Measurements from ENCODE around the gene RALGPS1. TPM values are rescaled to one million over a fixed set of nuclear protein-coding genes. Genes with fewer than 3 reads are reported as not detected.

The RALGPS1 gene
- total and polyA plus RNA-seq, 2 of the 8 experiments (the other 6 are each of a cell fraction or from before 2014, with no cell fraction given): 20.0 to 23.5 TPM

DNA sequence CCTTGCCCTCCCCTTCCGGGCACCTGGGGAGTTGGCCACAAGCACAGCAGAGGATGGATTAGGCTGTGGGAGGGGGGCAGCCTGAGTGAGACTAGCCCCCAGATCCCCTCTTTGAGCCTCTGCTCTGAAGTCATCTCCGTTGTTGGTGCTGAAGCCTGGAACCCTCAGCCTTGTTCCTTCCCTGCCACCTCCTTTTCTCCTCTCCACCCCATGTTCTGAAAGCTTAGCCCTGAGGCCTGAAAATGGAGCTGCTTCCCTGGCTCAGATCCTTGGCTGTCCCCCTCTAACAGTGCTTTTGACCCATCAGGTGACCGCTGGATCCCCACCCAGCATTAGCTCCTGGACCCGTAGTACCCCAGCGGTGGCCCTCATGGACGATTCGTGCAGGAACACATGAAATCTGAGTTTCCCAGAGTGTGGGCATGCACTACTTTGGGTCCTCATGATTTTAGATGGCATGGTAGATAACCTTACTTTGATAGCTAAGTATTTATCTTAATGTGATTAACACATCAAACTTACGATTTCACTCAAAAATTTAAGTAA, 229.4 kb downstream of the RALGPS1 start:
- Histone ChIP-seq H4K20me1 (replicated peaks in 1 of 2; ENCODE audit: control insufficient read depth in 1 of 2, insufficient read depth in 2 of 2, low read length in 2 of 2) (no peaks in the 10 kb centered on the region), H3K4me2 (ENCODE audit: insufficient read depth in 1 of 2, low read depth in 2 of 2, low read length in 2 of 2) (no peak overlapping the region), H3K23ac (ENCODE audit: insufficient read length) (no peak overlapping the region), H3K27ac (ENCODE audit: low read depth, low read length) (no peak overlapping the region), H3K36me3 (ENCODE audit: control insufficient read depth in 2 of 4, insufficient read depth in 4 of 4, low read length in 3 of 4) (no peaks in the 10 kb centered on the region), H2BK120ac (replicated peaks; ENCODE audit: low read depth, low read length) (no peak overlapping the region), H3K79me1 (ENCODE audit: low read depth, low read length) (no peaks in the 10 kb centered on the region), H4K8ac (ENCODE audit: extremely low read depth, insufficient read depth, low read length) (no peak overlapping the region), H3K9ac (replicated peaks in 1 of 4; ENCODE audit: extremely low read depth in 1 of 4, low read depth in 3 of 4, low read length in 3 of 4) (no peak overlapping the region), H4K5ac (ENCODE audit: insufficient read length, low read depth, low read length) (no peak overlapping the region), H3K4me3 (ENCODE audit: extremely low read depth in 1 of 4, insufficient read depth in 2 of 4, low read depth in 3 of 4, low read length in 4 of 4) (no peak overlapping the region), H3K27me3 (replicated peaks in 1 of 4; ENCODE audit: control insufficient read depth in 3 of 4, extremely low read depth in 1 of 4, insufficient read depth in 3 of 4, low read length in 3 of 4) (no peaks in the 10 kb centered on the region), H4K91ac (replicated peaks; ENCODE audit: insufficient read length, low read length) (peak overlapping the region; percentile 39), H2BK15ac (ENCODE audit: low read length) (no peak overlapping the region), H2BK12ac (ENCODE audit: low read depth, low read length) (peak overlapping the region; percentile 76; the same call in 1 of the 2 replicates), H2BK20ac (ENCODE audit: low read length) (no peak overlapping the region), H3K18ac (ENCODE audit: extremely low read depth, low read length) (no peak overlapping the region), H2BK5ac (ENCODE audit: low read depth, low read length) (no peak overlapping the region), H3K9me3 (ENCODE audit: insufficient read depth in 2 of 2, low read depth in 1 of 2, low read length in 1 of 2) (no peaks in the 10 kb centered on the region), H2AK5ac (ENCODE audit: low read depth, low read length) (no peak overlapping the region), H3K23me2 (ENCODE audit: low read depth, low read length) (no peaks in the 10 kb centered on the region), H3K56ac (replicated peaks; ENCODE audit: insufficient read length, low read depth, low read length) (no peak overlapping the region), H3K4ac (replicated peaks; ENCODE audit: insufficient read length, low read depth, low read length) (no peak overlapping the region), H3K79me2 (ENCODE audit: control insufficient read depth in 1 of 2, insufficient read depth in 2 of 2, low read length in 2 of 2) (no peaks in the 10 kb centered on the region), H3K14ac (ENCODE audit: insufficient read length) (no peak overlapping the region), H3K4me1 (replicated peaks in 1 of 4; ENCODE audit: control insufficient read depth in 3 of 4, insufficient read depth in 4 of 4, low read length in 3 of 4) (peaks cover 0 to 8% (median 6%) of the 10 kb centered on the region in 4 experiments; a peak in 6 of 7 replicates), H2AFZ (ENCODE audit: low read length) (no peak overlapping the region)
- POLR2A ChIA-PET (ENCODE audit: partially characterized antibody): no interaction called here
- 94% methylated on average over 8 of the region's 8 CpGs; no CpG with 5 or more reads in 1 of the 2 experiments for WGBS, 2 experiments (ENCODE audit: extremely low coverage in 1 of 2, insufficient coverage in 1 of 2, insufficient read length in 1 of 2, insufficient replicate concordance in 2 of 2, low coverage in 1 of 2, low lambda C conversion rate in 2 of 2, missing lambda C conversion rate in 1 of 2)
- CTCF ChIA-PET (ENCODE audit: partially characterized antibody): interaction anchor here (1.3 kb wide), 1 partner anchor 179 kb away, joined by 4 read pairs; no protein-coding TSS in a partner anchor
- TF ChIP-seq, protein P1, sequence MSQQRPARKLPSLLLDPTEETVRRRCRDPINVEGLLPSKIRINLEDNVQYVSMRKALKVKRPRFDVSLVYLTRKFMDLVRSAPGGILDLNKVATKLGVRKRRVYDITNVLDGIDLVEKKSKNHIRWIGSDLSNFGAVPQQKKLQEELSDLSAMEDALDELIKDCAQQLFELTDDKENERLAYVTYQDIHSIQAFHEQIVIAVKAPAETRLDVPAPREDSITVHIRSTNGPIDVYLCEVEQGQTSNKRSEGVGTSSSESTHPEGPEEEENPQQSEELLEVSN (IDR thresholded peaks at IDR 0.05): no peak
- no peak for TF ChIP-seq TCF12 (IDR thresholded peaks at IDR 0.05; ENCODE audit: low read depth, low read length)
- TF ChIP-seq ZNF274 (IDR thresholded peaks at IDR 0.05; ENCODE audit: borderline replicate concordance, extremely low read depth, low read length): no peak
- TF ChIP-seq RFX5 (IDR thresholded peaks at IDR 0.05; ENCODE audit: borderline replicate concordance, low read depth, low read length): no peak
- no peak for TF ChIP-seq JUN (IDR thresholded peaks at IDR 0.05; ENCODE audit: low read depth, low read length)
- TF ChIP-seq MAFK (IDR thresholded peaks at IDR 0.05; ENCODE audit: low read depth, low read length): no peak
- TF ChIP-seq, protein P2, sequence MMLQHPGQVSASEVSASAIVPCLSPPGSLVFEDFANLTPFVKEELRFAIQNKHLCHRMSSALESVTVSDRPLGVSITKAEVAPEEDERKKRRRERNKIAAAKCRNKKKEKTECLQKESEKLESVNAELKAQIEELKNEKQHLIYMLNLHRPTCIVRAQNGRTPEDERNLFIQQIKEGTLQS (IDR thresholded peaks at IDR 0.05; ENCODE audit: insufficient read depth, low read depth, low read length): no peak
- FAIRE-seq: no peak
- DNase-seq (ENCODE audit: low read depth in 1 of 2, low spot score in 2 of 2): peak in 1 of 2 experiments; percentile 38

Data from H1 (cell line).